BJ (cell line): Measurements from ENCODE around the gene TEAD4. TPM values are rescaled to one million over a fixed set of nuclear protein-coding genes. Genes with fewer than 3 reads are reported as not detected.

Source experiments
- CTCF ChIA-PET: fragments of 350-600 bp; formaldehyde crosslinking; extraction: SDS; loops from one replicate; lab custom pipeline; 2021; ENCODE audit warnings: antibody characterized with exemption, inconsistent platforms; lab: Yijun Ruan, JAX
- POLR2A ChIA-PET: fragments of 300-600 bp; sonication (Branson Sonifier 250); formaldehyde crosslinking; extraction: SDS; loops from one replicate; lab custom pipeline; 2021; ENCODE audit warnings: antibody characterized with exemption; lab: Charles Lee
- DNase-seq: peaks from one replicate; pipeline ENCODE4 v3.0.0-alpha.2; 2011; ENCODE audit warnings: low read depth
- H3K27me3 ChIP-seq: 2 replicates; pipeline ENCODE4 v1.6.0; 2011; ENCODE audit warnings: low read length; ENCODE audit not compliant: control insufficient read depth, insufficient read depth
- H3K36me3 ChIP-seq: 2 replicates; pipeline ENCODE4 v1.5.1; 2011; ENCODE audit warnings: low read length; ENCODE audit not compliant: control insufficient read depth, insufficient read depth
- H3K4me3 ChIP-seq: 2 replicates; pipeline ENCODE4 v1.5.1; 2011; ENCODE audit warnings: low read depth, mild to moderate bottlenecking, control low read depth, low read length
- polyA minus RNA-seq: library from RNA; depleted of rRNA, polyadenylated mRNA; stranded (reverse); fragments of >200 nt; gene quantifications from 2 replicates; pipeline ENCODE4 v1.2.3, GENCODE V29; 2011; rRNA and poly(A)+ RNA removed
- polyA plus RNA-seq: library from polyadenylated mRNA; depleted of rRNA; stranded (reverse); fragments of >200 nt; gene quantifications from 2 replicates; pipeline ENCODE4 v1.2.3, GENCODE V29; 2011; rRNA removed
- TF ChIP-seq, protein P1 (sequence below): IDR thresholded peaks from 2 replicates; pipeline ENCODE4 v1.5.1; 2011; ENCODE audit warnings: low read depth, mild to moderate bottlenecking, control low read depth, inconsistent platforms, low read length, moderate library complexity; ENCODE audit not compliant: insufficient read depth

TEAD4 gene
- polyA plus RNA-seq, result 18.8 and 30.2 TPM in 2 replicates
- 17.5 and 19.3 TPM in 2 replicates for polyA minus RNA-seq

DNA sequence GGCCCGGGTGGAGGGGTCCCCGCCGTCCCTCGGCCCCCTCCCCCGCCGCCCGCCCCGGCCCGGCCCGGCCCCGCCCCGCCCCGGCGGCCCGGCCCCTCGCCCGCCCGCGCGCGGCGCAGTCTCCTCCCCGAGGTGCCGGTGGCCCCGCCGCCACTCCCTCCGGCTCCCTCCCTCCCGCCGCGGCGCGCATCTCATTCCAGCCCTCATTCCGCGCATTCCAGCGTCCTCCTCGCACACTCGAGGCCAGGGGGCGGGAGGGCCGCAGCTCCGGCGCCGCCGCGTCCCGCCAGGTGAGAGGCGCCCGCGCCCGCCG lies at the start of gene TEAD4:
TEAD4 (plus strand) TSS at position 206 of the 313 bp plus-strand sequence.
- no peak for DNase-seq
- no peaks in the 10 kb centered on the region; the same call in 1 of the 2 replicates for H3K36me3 ChIP-seq
- ChIA-PET POLR2A (no interaction called here), CTCF (no interaction called here)
- peak within 1 kb of the TSS; percentile 79 for H3K4me3 ChIP-seq
- no peaks in the 10 kb centered on the region for H3K27me3 ChIP-seq
- TF ChIP-seq, protein P1, sequence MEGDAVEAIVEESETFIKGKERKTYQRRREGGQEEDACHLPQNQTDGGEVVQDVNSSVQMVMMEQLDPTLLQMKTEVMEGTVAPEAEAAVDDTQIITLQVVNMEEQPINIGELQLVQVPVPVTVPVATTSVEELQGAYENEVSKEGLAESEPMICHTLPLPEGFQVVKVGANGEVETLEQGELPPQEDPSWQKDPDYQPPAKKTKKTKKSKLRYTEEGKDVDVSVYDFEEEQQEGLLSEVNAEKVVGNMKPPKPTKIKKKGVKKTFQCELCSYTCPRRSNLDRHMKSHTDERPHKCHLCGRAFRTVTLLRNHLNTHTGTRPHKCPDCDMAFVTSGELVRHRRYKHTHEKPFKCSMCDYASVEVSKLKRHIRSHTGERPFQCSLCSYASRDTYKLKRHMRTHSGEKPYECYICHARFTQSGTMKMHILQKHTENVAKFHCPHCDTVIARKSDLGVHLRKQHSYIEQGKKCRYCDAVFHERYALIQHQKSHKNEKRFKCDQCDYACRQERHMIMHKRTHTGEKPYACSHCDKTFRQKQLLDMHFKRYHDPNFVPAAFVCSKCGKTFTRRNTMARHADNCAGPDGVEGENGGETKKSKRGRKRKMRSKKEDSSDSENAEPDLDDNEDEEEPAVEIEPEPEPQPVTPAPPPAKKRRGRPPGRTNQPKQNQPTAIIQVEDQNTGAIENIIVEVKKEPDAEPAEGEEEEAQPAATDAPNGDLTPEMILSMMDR, result no peak

DNA sequence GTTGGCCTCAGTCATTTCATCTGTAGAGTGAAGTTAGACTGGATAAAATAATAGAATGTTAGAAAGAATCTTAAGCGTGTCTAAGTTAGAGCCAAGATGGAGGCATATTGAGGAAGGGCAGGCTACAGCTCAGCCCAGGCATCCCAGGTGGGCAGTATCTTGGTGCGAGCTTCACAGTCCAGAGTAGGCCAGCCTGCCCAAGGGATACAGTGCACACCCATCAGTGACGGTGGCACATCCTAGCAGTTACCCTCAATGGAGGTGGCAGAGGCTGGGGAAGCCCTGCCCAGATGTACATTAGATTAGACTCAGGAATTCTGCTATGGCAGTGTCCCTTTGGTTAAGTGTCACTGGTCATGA lies 47.0 kb upstream of the TEAD4 start:
- no peak overlapping the region for H3K4me3 ChIP-seq
- ChIA-PET POLR2A (interaction anchor here (0.7 kb wide), 1 partner anchor 43 kb away, joined by 11 read pairs; no protein-coding TSS in a partner anchor), CTCF (interaction anchor here (0.6 kb wide), 1 partner anchor 34 kb away, joined by 3 read pairs; no protein-coding TSS in a partner anchor)
- H3K36me3 ChIP-seq, result peaks cover 4% of the 10 kb centered on the region; the same call in 1 of the 2 replicates
- TF ChIP-seq, protein P1, result no peak
- H3K27me3 ChIP-seq, result no peaks in the 10 kb centered on the region
- DNase-seq, result no peak

DNA sequence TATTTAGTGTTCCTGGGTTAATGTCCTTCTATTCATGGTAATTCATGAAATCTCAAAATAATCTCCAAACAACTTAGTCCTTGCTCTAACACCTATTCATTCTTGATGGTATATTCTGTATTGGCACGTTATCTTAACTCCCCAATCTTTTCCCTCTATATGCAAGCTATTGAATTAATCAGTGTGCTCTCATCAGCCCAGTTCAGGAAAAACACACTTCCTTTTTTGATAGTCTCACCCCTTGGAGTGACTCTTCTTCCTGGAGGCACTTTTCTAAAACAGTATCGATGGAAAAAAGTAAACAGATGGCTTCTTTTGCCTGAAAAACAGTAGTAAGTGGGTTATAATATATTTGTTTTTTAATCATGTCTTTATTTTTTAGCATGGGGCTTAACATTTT lies 39.9 kb upstream of the TEAD4 start:
- ChIA-PET CTCF (interaction anchor here (1.2 kb wide), 1 partner anchor 34 kb away, joined by 3 read pairs; no protein-coding TSS in a partner anchor), POLR2A (no interaction called here)
- DNase-seq, result no peak
- TF ChIP-seq, protein P1, result no peak
- Histone ChIP-seq H3K27me3 (no peaks in the 10 kb centered on the region), H3K36me3 (peaks cover 10% of the 10 kb centered on the region), H3K4me3 (no peak overlapping the region)

DNA sequence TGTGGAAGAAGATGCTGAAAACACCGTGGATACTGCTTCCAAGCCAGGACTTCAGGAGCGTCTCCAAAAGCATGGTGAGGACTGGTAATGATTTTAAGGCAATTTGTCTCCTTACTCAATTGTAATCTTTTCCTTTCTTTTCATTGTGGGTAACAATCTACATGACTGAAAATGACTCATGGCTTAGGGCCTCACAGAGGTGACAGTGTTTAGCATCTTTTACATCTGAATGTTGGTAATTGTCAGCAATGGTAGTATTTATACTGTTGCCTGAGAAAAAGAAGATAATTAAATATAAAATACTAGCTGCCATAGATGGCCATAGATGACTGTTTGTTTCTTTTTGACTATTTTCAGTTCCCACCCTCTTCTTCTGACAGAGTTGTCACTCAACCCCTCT lies 36.9 kb upstream of the TEAD4 start:
- H3K27me3 ChIP-seq, result no peaks in the 10 kb centered on the region
- H3K4me3 ChIP-seq, result no peak overlapping the region
- TF ChIP-seq, protein P1, result no peak
- POLR2A ChIA-PET, result no interaction called here
- CTCF ChIA-PET, result interaction anchor here (0.6 to 1.0 kb wide), 2 partner anchors 12 to 37 kb away, joined by 3 to 4 read pairs; no protein-coding TSS in a partner anchor
- no peak for DNase-seq
- H3K36me3 ChIP-seq, result peaks cover 13% of the 10 kb centered on the region

DNA sequence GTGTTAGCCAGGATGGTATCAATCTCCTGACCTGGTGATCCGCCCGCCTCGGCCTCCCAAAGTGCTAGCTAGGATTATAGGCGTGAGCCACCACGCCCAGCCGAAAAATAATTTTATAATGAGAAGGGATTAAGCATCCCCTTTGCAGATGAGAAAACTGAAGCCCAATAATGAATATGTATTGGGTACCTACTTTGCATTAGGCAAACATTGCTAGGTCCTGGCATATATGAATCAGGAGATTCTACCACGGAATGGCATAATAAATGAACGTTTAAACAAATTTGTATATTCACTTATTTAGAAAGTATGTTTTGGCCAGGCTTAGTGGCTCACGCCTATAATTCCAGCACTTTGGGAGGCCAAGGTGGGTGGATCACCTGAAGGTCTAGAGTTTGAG lies 36.1 kb upstream of the TEAD4 start:
- Histone ChIP-seq H3K36me3 (peaks cover 13% of the 10 kb centered on the region), H3K27me3 (no peaks in the 10 kb centered on the region), H3K4me3 (no peak overlapping the region)
- ChIA-PET POLR2A (no interaction called here), CTCF (interaction anchor here (1.6 kb wide), 1 partner anchor 111 kb away, joined by 4 read pairs; no protein-coding TSS in a partner anchor)
- TF ChIP-seq, protein P1, result no peak
- DNase-seq, result no peak
